Parathyroid adenoma (tissue), 2 donors: ENCODE results near the gene H3-3A.

Experiments
- H2AFZ ChIP-seq: fragments of 300-600 bp; sonication (generic); one replicate; pipeline ENCODE4 v1.7.0; 2017; ENCODE audit warnings: antibody characterized with exemption, mild to moderate bottlenecking
- H3K27ac ChIP-seq: fragments of 300-600 bp; sonication (generic); one replicate; pipeline ENCODE4 v1.7.0; 2017
- H3K27me3 ChIP-seq: fragments of 300-600 bp; sonication (generic); one replicate; pipeline ENCODE4 v1.7.0; 2017; ENCODE audit warnings: low read length; ENCODE audit not compliant: control insufficient read depth, insufficient read depth
- H3K36me3 ChIP-seq: fragments of 300-600 bp; sonication (generic); one replicate; pipeline ENCODE4 v1.7.0; 2017; ENCODE audit warnings: low read length; ENCODE audit not compliant: control insufficient read depth, insufficient read depth
- H3K4me1 ChIP-seq: fragments of 300-600 bp; sonication (generic); one replicate; pipeline ENCODE4 v1.7.0; 2017; ENCODE audit warnings: control low read depth
- H3K4me2 ChIP-seq: fragments of 300-600 bp; sonication (generic); one replicate; pipeline ENCODE4 v1.7.0; 2017; ENCODE audit warnings: low read length
- H3K4me3 ChIP-seq: fragments of 300-600 bp; sonication (generic); one replicate; pipeline ENCODE4 v1.7.0; 2017; ENCODE audit warnings: low read depth, low read length
- H3K79me2 ChIP-seq: fragments of 300-600 bp; sonication (generic); one replicate; pipeline ENCODE4 v1.7.0; 2017; ENCODE audit warnings: control low read depth
- H3K9ac ChIP-seq: fragments of 300-600 bp; sonication (generic); one replicate; pipeline ENCODE4 v1.7.0; 2017; ENCODE audit warnings: mild to moderate bottlenecking
- H3K9me3 ChIP-seq: fragments of 300-600 bp; sonication (generic); one replicate; pipeline ENCODE4 v1.7.0; 2017; ENCODE audit warnings: low read length; ENCODE audit not compliant: control insufficient read depth
- TF ChIP-seq, protein P1 (sequence below): fragments of 300-600 bp; sonication (generic); IDR thresholded peaks from one replicate; pipeline ENCODE4 v1.7.0; 2017; ENCODE audit warnings: antibody characterized with exemption, mild to moderate bottlenecking
- donor health status: primary hyperparathyroidism.

Gene H3-3A

DNA sequence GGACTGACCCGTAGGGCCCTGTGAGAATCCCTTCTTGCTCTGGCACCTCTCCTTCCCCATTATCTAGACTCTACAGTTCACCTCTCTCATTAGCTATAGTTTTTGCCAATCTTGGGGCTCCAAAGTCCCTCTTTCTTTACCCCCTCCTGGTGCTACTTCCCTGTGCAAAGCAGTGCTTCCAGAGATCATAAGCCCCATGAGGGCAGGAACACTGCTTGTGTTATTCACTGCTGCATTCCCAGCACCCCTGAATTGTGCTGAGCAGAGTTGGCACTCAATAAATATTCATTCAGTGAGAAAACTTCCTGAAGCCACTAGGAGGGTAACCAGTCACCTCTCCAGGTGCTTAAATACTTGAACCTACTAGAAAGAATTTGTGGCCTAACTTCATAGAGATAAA, 2.1 kb upstream of the H3-3A start:
- Histone ChIP-seq H2AFZ (no peak overlapping the region), H3K9me3 (no peaks in the 10 kb centered on the region), H3K4me1 (peaks cover 8% of the 10 kb centered on the region), H3K27me3 (no peaks in the 10 kb centered on the region), H3K4me2 (no peak overlapping the region), H3K36me3 (no peaks in the 10 kb centered on the region), H3K4me3 (no peak overlapping the region), H3K27ac (peak overlapping the region; percentile 92), H3K9ac (no peak overlapping the region), H3K79me2 (peaks cover 4% of the 10 kb centered on the region)
- TF ChIP-seq, protein P1, sequence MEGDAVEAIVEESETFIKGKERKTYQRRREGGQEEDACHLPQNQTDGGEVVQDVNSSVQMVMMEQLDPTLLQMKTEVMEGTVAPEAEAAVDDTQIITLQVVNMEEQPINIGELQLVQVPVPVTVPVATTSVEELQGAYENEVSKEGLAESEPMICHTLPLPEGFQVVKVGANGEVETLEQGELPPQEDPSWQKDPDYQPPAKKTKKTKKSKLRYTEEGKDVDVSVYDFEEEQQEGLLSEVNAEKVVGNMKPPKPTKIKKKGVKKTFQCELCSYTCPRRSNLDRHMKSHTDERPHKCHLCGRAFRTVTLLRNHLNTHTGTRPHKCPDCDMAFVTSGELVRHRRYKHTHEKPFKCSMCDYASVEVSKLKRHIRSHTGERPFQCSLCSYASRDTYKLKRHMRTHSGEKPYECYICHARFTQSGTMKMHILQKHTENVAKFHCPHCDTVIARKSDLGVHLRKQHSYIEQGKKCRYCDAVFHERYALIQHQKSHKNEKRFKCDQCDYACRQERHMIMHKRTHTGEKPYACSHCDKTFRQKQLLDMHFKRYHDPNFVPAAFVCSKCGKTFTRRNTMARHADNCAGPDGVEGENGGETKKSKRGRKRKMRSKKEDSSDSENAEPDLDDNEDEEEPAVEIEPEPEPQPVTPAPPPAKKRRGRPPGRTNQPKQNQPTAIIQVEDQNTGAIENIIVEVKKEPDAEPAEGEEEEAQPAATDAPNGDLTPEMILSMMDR = no peak

- H3K4me2 ChIP-seq = peak overlapping the region; percentile 80
- H3K4me3 ChIP-seq = peak overlapping the region; percentile 63
Observed at GRCh38 chr1:226061068-226061840, 1.3 kb upstream of the H3-3A start.

DNA sequence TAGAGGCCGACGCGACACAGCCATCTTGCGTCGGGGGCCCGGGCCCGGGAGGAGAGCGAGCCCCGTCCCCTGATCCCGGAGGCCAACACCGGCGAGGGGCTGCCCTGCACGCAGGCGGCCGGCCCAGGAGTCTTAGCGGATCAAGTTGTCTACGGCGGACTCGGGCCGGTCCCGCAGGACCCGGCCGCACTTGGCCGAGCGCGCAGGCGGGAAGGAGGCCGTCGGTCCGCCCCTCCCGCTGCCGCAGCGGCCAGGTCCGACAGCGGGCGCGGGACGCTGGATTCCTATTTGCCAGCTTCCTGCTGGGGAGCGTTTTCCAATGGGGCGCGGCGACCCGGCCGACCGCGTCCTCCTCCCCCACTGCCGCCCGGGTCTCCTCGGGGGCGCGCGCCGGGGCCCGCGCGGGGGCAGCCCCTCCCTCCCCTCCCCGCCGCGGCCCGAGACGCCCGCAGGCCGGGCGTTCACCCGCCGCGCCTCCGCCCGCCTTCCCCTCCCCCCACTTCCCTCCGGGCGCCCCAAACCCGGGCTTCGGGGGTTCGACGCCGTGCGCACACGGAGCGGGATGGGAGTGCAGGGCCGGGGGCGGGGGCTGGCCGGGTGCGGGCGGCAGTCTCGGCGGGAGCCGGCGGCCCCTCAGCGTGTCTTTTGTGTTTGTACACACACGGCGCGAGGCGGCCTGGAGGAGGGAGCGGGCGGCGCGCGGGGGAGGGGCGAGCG, 517 bp upstream of the H3-3A start:
- Histone ChIP-seq H3K4me2 (peak overlapping the region; percentile 80), H3K27ac (peak overlapping the region; percentile 92), H2AFZ (peak overlapping the region; percentile 70), H3K27me3 (no peaks in the 10 kb centered on the region), H3K79me2 (peaks cover 16% of the 10 kb centered on the region), H3K4me1 (peaks cover 9% of the 10 kb centered on the region), H3K4me3 (peak overlapping the region; percentile 63), H3K9ac (peak overlapping the region; percentile 68), H3K36me3 (no peaks in the 10 kb centered on the region), H3K9me3 (no peaks in the 10 kb centered on the region)
- TF ChIP-seq, protein P1 = no peak

More at GRCh38 chr1:226061068-226061840, 1.3 kb upstream of the H3-3A start:
- TF ChIP-seq, protein P1 = no peak
- Histone ChIP-seq H2AFZ (peak overlapping the region; percentile 70), H3K9me3 (no peaks in the 10 kb centered on the region), H3K27me3 (no peaks in the 10 kb centered on the region), H3K27ac (peak overlapping the region; percentile 92), H3K79me2 (peaks cover 10% of the 10 kb centered on the region), H3K9ac (peak overlapping the region; percentile 68), H3K36me3 (no peaks in the 10 kb centered on the region), H3K4me1 (peaks cover 9% of the 10 kb centered on the region)

DNA sequence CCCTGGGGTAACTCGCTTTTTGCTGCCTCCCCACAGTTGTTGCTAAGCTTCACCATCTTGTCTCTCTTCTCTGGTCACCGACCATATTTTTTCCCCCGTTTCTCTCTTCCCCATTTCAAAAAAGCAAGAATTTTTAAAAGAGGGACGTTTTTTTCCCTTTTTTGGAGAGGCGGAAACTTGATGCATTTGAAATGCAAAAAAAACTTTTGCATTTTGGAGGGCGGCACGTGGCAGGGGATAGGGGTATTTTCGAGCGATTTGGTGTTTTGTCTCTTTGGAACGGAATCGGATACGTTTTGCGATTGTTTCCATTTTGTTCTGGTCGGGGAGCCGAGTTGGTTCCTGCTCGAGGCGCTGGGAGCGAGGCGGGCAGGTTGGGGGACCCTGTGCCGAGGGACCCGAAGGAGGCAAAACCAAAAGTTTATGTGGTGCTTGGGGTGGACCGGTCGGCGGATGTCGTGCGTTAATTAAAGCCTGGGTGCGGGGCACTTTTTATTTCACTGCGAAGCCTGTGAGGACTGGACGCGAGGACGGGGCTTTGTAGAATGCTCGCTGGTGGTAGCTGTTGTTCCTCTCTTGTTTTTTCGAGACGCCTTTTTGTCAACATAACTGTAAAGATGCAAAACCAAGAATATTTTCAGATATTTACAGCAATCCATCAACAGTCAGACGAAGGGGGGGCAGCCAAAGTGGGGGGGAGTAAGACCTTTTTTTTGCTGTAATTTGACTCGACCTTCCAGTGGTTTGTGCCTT, 884 bp downstream of the H3-3A start:
- peak overlapping the region; percentile 95 for H3K9ac ChIP-seq
- H2AFZ ChIP-seq = peak overlapping the region; percentile 78
- no peaks in the 10 kb centered on the region for H3K9me3 ChIP-seq
- TF ChIP-seq, protein P1 = no peak
- H3K36me3 ChIP-seq = no peaks in the 10 kb centered on the region
- peaks cover 9% of the 10 kb centered on the region for H3K4me1 ChIP-seq
- H3K79me2 ChIP-seq = peaks cover 24% of the 10 kb centered on the region
- H3K27me3 ChIP-seq = no peaks in the 10 kb centered on the region
- H3K4me2 ChIP-seq = peak overlapping the region; percentile 63
- peak overlapping the region; percentile 98 for H3K4me3 ChIP-seq
- peak overlapping the region; percentile 99 for H3K27ac ChIP-seq
